WI38 (cell line): ENCODE measurements around the gene ZDHHC7.

Source experiments
- H3K4me3 ChIP-seq: 2 replicates; pipeline ENCODE4 v1.5.1; 2011; ENCODE audit warnings: low read depth, mild to moderate bottlenecking, control low read depth, low read length
- CTCF ChIP-seq: IDR thresholded peaks from 2 replicates; pipeline ENCODE4 v1.5.1; 2012; ENCODE audit warnings: low read depth, mild to moderate bottlenecking, control low read depth, low read length

The ZDHHC7 gene

DNA sequence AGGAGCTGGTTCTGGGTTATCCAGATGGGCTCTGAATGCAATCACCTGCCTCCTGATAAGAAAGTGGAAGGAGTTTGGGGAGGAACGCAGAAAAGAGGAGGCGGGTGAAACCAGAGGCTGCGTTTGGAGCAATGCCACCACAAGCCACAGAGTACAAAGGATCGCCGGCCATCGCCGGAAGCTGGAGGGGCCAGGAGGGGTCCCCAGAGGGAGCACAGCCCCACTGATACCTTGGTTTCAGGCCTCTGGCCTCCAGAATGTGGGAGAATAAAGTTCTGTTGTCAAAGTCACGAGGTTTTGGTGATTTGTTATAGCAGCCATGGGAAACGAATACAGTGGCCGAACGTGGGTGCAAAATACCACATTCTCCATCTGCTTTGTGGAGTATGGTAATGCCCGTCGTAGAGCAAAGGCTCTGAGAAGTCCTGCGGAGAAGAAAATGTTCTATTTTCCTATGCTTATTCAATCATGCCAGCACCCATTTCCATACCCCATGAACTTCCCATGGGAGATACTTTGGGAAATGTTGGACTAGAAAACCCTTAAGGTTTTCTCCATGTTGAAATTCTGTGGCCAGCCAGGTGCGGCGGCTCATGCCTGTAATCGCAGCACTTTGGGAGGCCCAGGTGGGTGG, 51.4 kb downstream of the ZDHHC7 start:
- H3K4me3 ChIP-seq, result no peak overlapping the region
- no peak for TF ChIP-seq CTCF

DNA sequence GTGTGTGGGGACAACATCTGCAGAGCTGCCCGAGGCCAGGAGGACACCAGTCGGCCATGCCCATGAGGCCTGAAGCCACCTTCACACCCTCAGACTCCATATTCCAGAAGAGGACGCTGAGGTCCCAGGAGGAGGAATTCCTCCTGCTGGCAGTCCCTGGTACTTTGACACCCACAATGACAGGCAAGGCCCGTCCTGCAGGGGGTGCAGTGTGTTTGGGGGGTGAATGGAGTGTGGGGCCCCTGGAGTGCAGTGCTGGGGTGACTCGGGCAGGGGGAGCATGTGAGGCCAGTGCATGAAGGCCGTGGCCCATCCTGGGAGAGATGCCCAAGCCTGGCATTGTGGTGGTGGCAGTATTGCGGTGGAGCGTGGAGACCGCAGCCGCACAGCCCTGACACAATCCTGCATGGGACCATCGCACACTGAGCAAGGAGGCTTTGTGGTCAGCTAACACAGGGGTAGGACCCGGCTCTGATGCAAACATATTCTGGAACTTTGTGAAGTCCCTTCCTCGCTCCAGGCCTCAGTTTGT, 52.2 kb downstream of the ZDHHC7 start:
- TF ChIP-seq CTCF, result peak; percentile 31; the same call in 1 of the 2 replicates
- no peak overlapping the region for H3K4me3 ChIP-seq

- no peak for TF ChIP-seq CTCF
- no peak overlapping the region for H3K4me3 ChIP-seq
Observed at GRCh38 chr16:84957792-84958191, 53.5 kb downstream of the ZDHHC7 start.

- TF ChIP-seq CTCF, result no peak
- no peak overlapping the region for H3K4me3 ChIP-seq
Observed at GRCh38 chr16:84957192-84957591, 54.1 kb downstream of the ZDHHC7 start.

DNA sequence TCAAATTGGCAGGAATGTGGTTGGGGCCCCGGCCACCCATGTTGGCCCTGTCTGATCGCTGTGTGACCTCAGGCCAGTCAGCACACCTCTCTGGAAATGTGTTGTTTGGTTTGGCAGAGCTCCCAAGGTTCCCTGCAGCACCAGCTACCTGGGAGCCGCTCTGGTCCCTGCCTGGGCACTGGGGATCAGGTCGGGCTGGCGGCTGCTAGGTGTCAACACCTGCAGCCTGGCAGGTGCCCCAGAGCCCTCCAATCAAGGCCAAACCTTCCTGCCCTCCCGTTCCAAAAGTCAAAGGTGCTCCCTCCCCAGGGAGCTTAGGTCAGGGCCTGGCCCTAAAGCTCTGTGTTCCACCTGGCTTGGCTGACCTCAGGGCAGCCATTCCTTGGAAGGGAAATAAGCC, 55.9 kb downstream of the ZDHHC7 start:
- TF ChIP-seq CTCF, result no peak
- no peak overlapping the region for H3K4me3 ChIP-seq

- TF ChIP-seq CTCF, result no peak
- H3K4me3 ChIP-seq, result no peak overlapping the region
Observed at GRCh38 chr16:84953190-84953746, 58.1 kb downstream of the ZDHHC7 start.
